Fibroblast of pulmonary artery (primary cell): ENCODE results near the gene SPZ1.

ENCODE experiments used
- DNase-seq: peaks from one replicate; pipeline ENCODE4 v3.0.0-alpha.2; 2010; ENCODE audit warnings: low read depth
- H3K4me3 ChIP-seq: replicated peaks from 2 replicates; pipeline ENCODE4 v1.5.1; 2011; ENCODE audit warnings: low read depth, mild to moderate bottlenecking, control low read depth, low read length, moderate library complexity
- CTCF ChIP-seq: IDR thresholded peaks from 2 replicates; pipeline ENCODE4 v1.5.1; 2011; ENCODE audit warnings: mild to moderate bottlenecking, control low read depth, low read length, inconsistent platforms; ENCODE audit errors: missing control alignments

SPZ1 gene

GRCh38 chr5:80302636-80303035 lies 17.2 kb upstream of the SPZ1 start:
- H3K4me3 ChIP-seq, result no peak overlapping the region
- TF ChIP-seq CTCF, result no peak
- DNase-seq, result no peak

DNA sequence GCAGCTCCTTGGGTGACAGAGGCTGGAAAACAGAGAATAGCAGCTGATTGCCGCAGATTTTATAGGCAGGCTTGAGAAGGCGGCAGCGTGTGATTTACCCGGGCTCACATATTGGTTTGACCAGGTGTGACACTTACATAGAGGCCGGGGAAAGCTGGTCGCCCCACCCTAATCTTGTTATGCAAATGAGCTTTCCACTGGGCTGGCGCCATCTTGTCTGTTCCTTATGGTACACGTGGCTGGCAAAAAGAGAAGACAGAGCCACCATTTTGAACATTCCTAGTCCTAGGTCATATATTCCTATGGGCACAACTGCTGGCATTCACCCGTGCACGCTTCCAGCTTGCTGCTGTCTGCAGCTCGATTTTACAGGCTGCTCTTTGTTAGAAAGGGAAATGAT lies 11.3 kb upstream of the SPZ1 start:
- DNase-seq, result no peak
- TF ChIP-seq CTCF, result no peak
- no peak overlapping the region for H3K4me3 ChIP-seq

GRCh38 chr5:80309871-80310665 lies 9.7 kb upstream of the SPZ1 start:
- TF ChIP-seq CTCF, result no peak
- DNase-seq, result no peak

DNA sequence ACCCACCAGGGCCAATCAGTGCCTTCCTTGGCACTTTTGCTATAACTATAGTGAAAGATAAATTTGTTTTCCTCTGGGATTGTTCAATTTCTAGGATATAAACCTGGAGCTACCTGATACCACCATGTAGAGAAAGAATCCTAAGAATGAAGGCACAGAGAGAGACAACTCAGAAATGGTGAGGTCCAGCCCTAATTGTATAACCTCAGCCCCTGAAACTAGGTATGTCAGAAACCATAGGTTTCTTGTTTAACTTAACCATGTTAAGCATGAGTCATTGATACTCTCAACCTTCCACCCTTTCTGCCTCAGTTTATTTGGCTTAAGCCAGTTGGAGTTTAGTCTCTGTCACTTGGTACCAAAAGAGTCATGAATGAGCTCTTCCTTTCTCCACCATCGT lies 4.6 kb upstream of the SPZ1 start:
- no peak overlapping the region for H3K4me3 ChIP-seq
- TF ChIP-seq CTCF, result no peak
- no peak for DNase-seq

More at GRCh38 chr5:80309871-80310665, 9.7 kb upstream of the SPZ1 start:
- no peak overlapping the region for H3K4me3 ChIP-seq

DNA sequence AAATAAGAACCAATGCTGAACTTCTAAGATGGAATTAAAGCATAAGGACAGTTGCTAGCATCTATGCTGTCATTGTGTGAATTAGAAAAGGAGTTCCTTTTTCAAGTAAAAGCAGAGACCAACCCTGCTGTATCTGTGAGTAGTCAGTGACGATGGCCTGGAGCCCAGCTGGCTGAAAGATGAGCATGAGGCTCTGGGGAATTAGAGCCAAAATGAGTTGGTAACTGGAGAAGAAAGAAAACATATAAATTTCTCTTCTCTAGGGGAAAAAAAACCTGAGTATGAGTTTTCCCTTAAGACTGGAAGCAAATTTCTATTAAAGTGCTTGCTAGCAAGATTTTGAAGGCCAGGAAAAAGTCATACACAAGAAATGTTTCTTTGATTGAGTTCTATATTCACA lies 1.6 kb upstream of the SPZ1 start:
- TF ChIP-seq CTCF, result no peak
- DNase-seq, result peak; percentile 3
- H3K4me3 ChIP-seq, result no peak overlapping the region

DNA sequence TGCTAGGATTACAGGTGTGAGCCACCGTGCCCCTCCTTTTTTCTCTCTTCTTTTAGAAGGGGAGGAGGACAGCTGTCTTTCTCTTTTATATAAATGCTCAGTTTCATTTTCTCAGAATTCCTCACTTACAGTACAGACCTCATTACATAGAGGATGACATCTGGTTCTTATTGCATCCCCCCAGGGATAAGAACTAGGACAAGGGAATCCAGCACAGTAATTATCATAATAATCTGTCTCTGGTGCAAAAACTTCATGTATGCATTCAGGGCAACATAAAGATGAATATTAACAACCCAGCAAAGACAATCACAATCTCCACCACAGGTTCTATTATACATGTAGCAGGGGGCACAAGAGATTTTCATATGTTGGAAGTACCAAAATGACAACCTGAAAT lies 5.1 kb downstream of the SPZ1 start:
- no peak overlapping the region for H3K4me3 ChIP-seq
- no peak for TF ChIP-seq CTCF
- DNase-seq, result no peak

GRCh38 chr5:80326468-80326867 lies 6.7 kb downstream of the SPZ1 start:
- TF ChIP-seq CTCF, result no peak
- no peak overlapping the region for H3K4me3 ChIP-seq
- DNase-seq, result no peak
